GM21367 (cell line): ENCODE measurements around the gene RECQL5.
"Not testable (repeated sequence)": the region's sequence is repeated elsewhere in the genome, so short reads cannot be mapped to it uniquely, and the experiment has no call there.

Experiments
- ATAC-seq: cut with Tn5 transposase; IDR thresholded peaks from one replicate; pipeline ENCODE4 v1.9.1; 2021; ENCODE audit not compliant: unreplicated experiment

The RECQL5 gene

GRCh38 chr17:75649687-75650086 lies 17.3 kb downstream of the RECQL5 start:
- ATAC-seq, result no peak

GRCh38 chr17:75647921-75648320 lies 19.0 kb downstream of the RECQL5 start:
- ATAC-seq, result no peak

GRCh38 chr17:75647061-75647460 lies 19.9 kb downstream of the RECQL5 start:
- no peak for ATAC-seq

GRCh38 chr17:75646638-75646992 lies 20.3 kb downstream of the RECQL5 start:
- no peak for ATAC-seq

- no peak for ATAC-seq
Measured at GRCh38 chr17:75645889-75646637, 20.9 kb downstream of the RECQL5 start.

- no peak for ATAC-seq
Measured at GRCh38 chr17:75645501-75645888, 21.5 kb downstream of the RECQL5 start.

GRCh38 chr17:75643643-75644017 lies 23.3 kb downstream of the RECQL5 start:
- no peak for ATAC-seq

- ATAC-seq, result no peak
Measured at GRCh38 chr17:75642784-75643642, 23.9 kb downstream of the RECQL5 start.

- ATAC-seq, result no peak
Measured at GRCh38 chr17:75642182-75642783, 24.7 kb downstream of the RECQL5 start.

GRCh38 chr17:75641343-75641742 lies 25.6 kb downstream of the RECQL5 start:
- no peak for ATAC-seq

GRCh38 chr17:75640556-75641119 lies 26.3 kb downstream of the RECQL5 start:
- no peak for ATAC-seq

- ATAC-seq, result no peak
Measured at GRCh38 chr17:75639771-75640555, 27.0 kb downstream of the RECQL5 start.

GRCh38 chr17:75639327-75639726 lies 27.6 kb downstream of the RECQL5 start:
- no peak for ATAC-seq

- ATAC-seq, result no peak
Measured at GRCh38 chr17:75638893-75639292, 28.1 kb downstream of the RECQL5 start.

GRCh38 chr17:75638039-75638438 lies 28.9 kb downstream of the RECQL5 start:
- ATAC-seq, result not testable (repeated sequence)

GRCh38 chr17:75637551-75637950 lies 29.4 kb downstream of the RECQL5 start:
- ATAC-seq, result no peak

GRCh38 chr17:75637143-75637538 lies 29.8 kb downstream of the RECQL5 start:
- ATAC-seq, result no peak

GRCh38 chr17:75636381-75637142 lies 30.4 kb downstream of the RECQL5 start:
- ATAC-seq, result no peak

GRCh38 chr17:75635610-75636202 lies 31.2 kb downstream of the RECQL5 start:
- no peak for ATAC-seq
